GM12878 (cell line): ENCODE measurements around the gene RNF149. TPM values are rescaled to one million over a fixed set of nuclear protein-coding genes. Genes with fewer than 3 reads are reported as not detected.

Experiments used
- ATAC-seq: fragments of 200-7000 bp; cut with Tn5 transposase; 3 replicates; pipeline ENCODE4 v1.9.1; 2020; ENCODE audit warnings: mild to moderate bottlenecking, moderate library complexity
- BruUV-seq: library from RNA; stranded (reverse); fragments of 400-500 nt; replicated peaks from 2 replicates; lab custom pipeline; 2021; lab: Mats Ljungman, UMichigan
- CTCF ChIA-PET: fragments of 300-600 bp; sonication (Branson Sonifier 250); formaldehyde crosslinking; extraction: SDS; loops from one replicate; lab custom pipeline; 2021; ENCODE audit warnings: inconsistent platforms; lab: Yijun Ruan, JAX
- POLR2A ChIA-PET: fragments of 350-600 bp; formaldehyde crosslinking; extraction: SDS; loops from one replicate; lab custom pipeline; 2021; ENCODE audit warnings: inconsistent platforms; lab: Charles Lee
- RAD21 ChIA-PET: fragments of 300-600 bp; sonication (Branson Sonifier 250); formaldehyde crosslinking; loops from one replicate; lab custom pipeline; 2023; ENCODE audit warnings: antibody characterized with exemption; ENCODE audit not compliant: unreplicated experiment; lab: Charles Lee
- SMC1A ChIA-PET: fragments of 300-600 bp; sonication (Branson Sonifier 250); formaldehyde crosslinking; loops from one replicate; lab custom pipeline; 2023; ENCODE audit not compliant: unreplicated experiment, uncharacterized antibody; lab: Charles Lee
- DNase-seq: peaks from one replicate; pipeline ENCODE4 v3.0.0-alpha.2; 2011; ENCODE audit warnings: low read depth, low spot score
- FAIRE-seq: peaks from 3 replicates; lab custom pipeline; 2011; peaks lifted over from hg19 to GRCh38; lab: Jason Lieb, UNC
- H2AFZ ChIP-seq: 2 replicates; pipeline ENCODE4 v1.6.0; 2011; ENCODE audit warnings: low read depth, low read length, control low read depth; ENCODE audit not compliant: control insufficient read depth
- H3K27ac ChIP-seq: 2 replicates; pipeline ENCODE4 v1.5.1; 2011; ENCODE audit warnings: control low read depth; ENCODE audit not compliant: control insufficient read depth, insufficient read depth
- H3K27me3 ChIP-seq, 2 experiments: replicated peaks in 1 of 2; 2 replicates each; pipeline versions ENCODE4 v1.6.0 to v1.6.1; 2011; ENCODE audit warnings: low read length in 1 of 2; ENCODE audit not compliant: control insufficient read depth in 2 of 2, insufficient read depth in 2 of 2
- H3K36me3 ChIP-seq, 2 experiments: 2 replicates each; pipeline ENCODE4 v1.5.1; 2011; ENCODE audit warnings: low read length in 1 of 2; ENCODE audit not compliant: control insufficient read depth in 2 of 2, insufficient read depth in 2 of 2
- H3K4me1 ChIP-seq: 2 replicates; pipeline ENCODE4 v1.6.1; 2011; ENCODE audit warnings: mild to moderate bottlenecking, low read length, moderate library complexity, mixed read lengths; ENCODE audit not compliant: control insufficient read depth, insufficient read depth
- H3K4me2 ChIP-seq: 2 replicates; pipeline ENCODE4 v1.6.0; 2011; ENCODE audit warnings: control low read depth; ENCODE audit not compliant: control insufficient read depth, insufficient read depth
- H3K4me3 ChIP-seq: fragments of 200-600 bp; sonication (generic); 2 replicates; pipeline ENCODE4 v1.5.1; 2016
- H3K79me2 ChIP-seq: 2 replicates; pipeline ENCODE4 v1.6.0; 2011; ENCODE audit warnings: low read length; ENCODE audit not compliant: control insufficient read depth, insufficient read depth
- H3K9ac ChIP-seq: 2 replicates; pipeline ENCODE4 v1.8.0; 2011; ENCODE audit warnings: low read length, control low read depth, mixed read lengths; ENCODE audit not compliant: control insufficient read depth, insufficient read depth
- H3K9me3 ChIP-seq: replicated peaks from 3 replicates; pipeline ENCODE4 v1.5.1; 2011; ENCODE audit warnings: mild to moderate bottlenecking, low read length; ENCODE audit not compliant: control insufficient read depth, insufficient read depth
- H4K20me1 ChIP-seq: 2 replicates; pipeline ENCODE4 v1.6.0; 2011; ENCODE audit not compliant: control insufficient read depth, insufficient read depth
- ASH2L ChIP-seq: fragments of 300-600, 200-600 bp; sonication (generic); IDR thresholded peaks from 2 replicates; pipeline ENCODE4 v1.6.1; 2017; ENCODE audit warnings: low read depth, mild to moderate bottlenecking, borderline replicate concordance
- KDM1A ChIP-seq: fragments of 200-600 bp; sonication (generic); IDR thresholded peaks from 2 replicates; pipeline ENCODE4 v1.6.1; 2016; ENCODE audit warnings: borderline replicate concordance
- MAX ChIP-seq: IDR thresholded peaks from 2 replicates; pipeline ENCODE4 v1.6.1; 2012; ENCODE audit warnings: low read depth, low read length, improper control_type of control experiment
- NR2C2 ChIP-seq: IDR thresholded peaks from 2 replicates; pipeline ENCODE4 v1.6.1; 2011; ENCODE audit warnings: borderline replicate concordance, low read depth; ENCODE audit not compliant: control insufficient read depth, insufficient read length
- POLR2AphosphoS2 ChIP-seq: IDR thresholded peaks from 2 replicates; pipeline ENCODE4 v1.6.1; 2011; ENCODE audit warnings: low read depth, mild to moderate bottlenecking, low read length, improper control_type of control experiment, moderate library complexity
- RAD21 ChIP-seq: IDR thresholded peaks from 2 replicates; pipeline ENCODE4 v1.6.1; 2011; ENCODE audit warnings: mild to moderate bottlenecking, low read depth, low read length, moderate library complexity; ENCODE audit not compliant: insufficient read depth
- RB1 ChIP-seq: fragments of 450-650 bp; formaldehyde crosslinking; IDR thresholded peaks from 2 replicates; pipeline ENCODE4 v1.6.1; 2017; ENCODE audit warnings: mild to moderate bottlenecking, borderline replicate concordance
- RELA ChIP-seq: fragments of 450-650 bp; IDR thresholded peaks from 2 replicates; pipeline ENCODE4 v1.8.0; 2014; ENCODE audit warnings: borderline replicate concordance; ENCODE audit not compliant: partially characterized antibody
- SMC3 ChIP-seq: IDR thresholded peaks from 2 replicates; pipeline ENCODE4 v1.6.1; 2011; ENCODE audit warnings: low read length, improper control_type of control experiment, borderline replicate concordance
- USF1 ChIP-seq: IDR thresholded peaks from 2 replicates; pipeline ENCODE4 v1.6.1; 2011; ENCODE audit warnings: borderline replicate concordance, low read depth, mild to moderate bottlenecking, moderate library complexity, mixed read lengths, low read length; ENCODE audit not compliant: insufficient read depth; ENCODE audit errors: extremely low read length
- ZBTB40 ChIP-seq: fragments of 450-650 bp; IDR thresholded peaks from 2 replicates; pipeline ENCODE4 v1.6.1; 2016; ENCODE audit warnings: mild to moderate bottlenecking, moderate library complexity, borderline replicate concordance
- ZNF217 ChIP-seq: fragments of 450-650 bp; IDR thresholded peaks from 2 replicates; pipeline ENCODE4 v1.6.1; 2017; ENCODE audit warnings: antibody characterized with exemption, mild to moderate bottlenecking
- WGBS: methylation state at CpG from one replicate; pipeline ENCODE4 v1.1.6; 2016; ENCODE audit warnings: low lambda C conversion rate; ENCODE audit not compliant: insufficient replicate concordance, insufficient coverage; ENCODE audit errors: missing lambda C conversion rate; 5-methylcytosine and 5-hydroxymethylcytosine counted together
- in situ Hi-C: fragments of 300-500 bp; cut with MboI; formaldehyde crosslinking; loops from 9 replicates; pipeline ENCODE4 v1.14.3; 2018; ENCODE audit warnings: mixed read lengths
- intact Hi-C: fragments of 100-400 bp; cut with micrococcal nuclease; formaldehyde crosslinking; loops from one replicate; pipeline ENCODE4 v1.14.2; 2022; ENCODE audit not compliant: unreplicated experiment
- polyA plus RNA-seq, 11 experiments: library from polyadenylated mRNA; depleted of rRNA in 4 of 11; unstranded in 6 of 11; stranded (reverse) in 5 of 11; fragments of >200 nt; fragmentation: Nextera tagmentation in 4 of 11; fragmentation: Illumina TruSeq in 1 of 11; extraction: Ambion mirVana in 4 of 11; extraction: Trizol in 1 of 11; gene quantifications; 1 replicate in 1 of 11; 2 replicates in 10 of 11; pipeline versions ENCODE4 v1.2.1 to v1.2.3, GENCODE V29; 2011 to 2016; ENCODE audit warnings: inconsistent platforms in 2 of 11, missing spikeins in 2 of 11, low read depth in 1 of 11
- total RNA-seq, 4 experiments: library from RNA; depleted of rRNA in 3 of 4; stranded (reverse); fragments of >200 nt in 3 of 4; fragmentation: Illumina TruSeq in 1 of 4; extraction: Trizol in 1 of 4; gene quantifications; 2 replicates each; pipeline versions ENCODE4 v1.2.1 to v1.2.3, GENCODE V29; 2013 to 2021
- TF ChIP-seq, protein P1 (sequence below): fragments of 450-650 bp; formaldehyde crosslinking; IDR thresholded peaks from 2 replicates; pipeline ENCODE4 v1.4.0; 2022; ENCODE audit warnings: mild to moderate bottlenecking, moderate library complexity

Gene RNF149
- total and polyA plus RNA-seq, 10 of the 15 experiments (the other 5 are each of a cell fraction or from before 2014, with no cell fraction given): 5.2 to 38.4 (median 16.3) TPM

GRCh38 chr2:101341901-101342624 is 33.6 kb upstream of the RNF149 start:
- Histone ChIP-seq H4K20me1 (no peaks in the 10 kb centered on the region), H3K9ac (no peak overlapping the region), H3K79me2 (no peaks in the 10 kb centered on the region), H2AFZ (no peak overlapping the region), H3K4me1 (no peaks in the 10 kb centered on the region), H3K4me2 (no peak overlapping the region), H3K4me3 (no peak overlapping the region), H3K36me3 (no peaks in the 10 kb centered on the region), H3K27me3 (no peaks in the 10 kb centered on the region; a peak in 1 of 4 replicates), H3K9me3 (no peaks in the 10 kb centered on the region), H3K27ac (no peak overlapping the region)
- CTCF ChIA-PET: interaction anchor here (0.7 to 3.0 kb wide), 34 partner anchors 8 to 531 kb away, joined by 3 to 32 read pairs (median 6); partner anchors contain the start of gene RNF149
- DNase-seq (no peak), ATAC-seq (peak; percentile 83), FAIRE-seq (peak; percentile 7)
- BruUV-seq: no TSS peak
- in situ Hi-C loops (loop anchor here (10.0 kb wide), 1 partner anchor 483 kb away; no protein-coding TSS in a partner anchor), intact Hi-C loops (loop anchor here (1.0 to 10.0 kb wide), 2 partner anchors 489 to 533 kb away; no protein-coding TSS in a partner anchor)
- RAD21 ChIA-PET: interaction anchor here (0.7 to 1.7 kb wide), 13 partner anchors 10 to 899 kb away, joined by 3 to 9 read pairs (median 3); no protein-coding TSS in a partner anchor
- WGBS: 32% methylated on average over 14 of the region's 21 CpGs
- POLR2A ChIA-PET: no interaction called here
- SMC1A ChIA-PET: interaction anchor here (0.6 to 1.8 kb wide), 16 partner anchors 9 to 780 kb away, joined by 3 to 9 read pairs (median 4); partner anchors contain the start of genes CNOT11 and RNF149
- TF ChIP-seq ZNF217 (no peak), SMC3 (peak; percentile 71), MAX (no peak), NR2C2 (no peak), RELA (no peak), RB1 (no peak), USF1 (no peak), ZBTB40 (no peak), ASH2L (no peak), RAD21 (peak; percentile 71), POLR2AphosphoS2 (no peak), KDM1A (no peak)
- TF ChIP-seq, protein P1, sequence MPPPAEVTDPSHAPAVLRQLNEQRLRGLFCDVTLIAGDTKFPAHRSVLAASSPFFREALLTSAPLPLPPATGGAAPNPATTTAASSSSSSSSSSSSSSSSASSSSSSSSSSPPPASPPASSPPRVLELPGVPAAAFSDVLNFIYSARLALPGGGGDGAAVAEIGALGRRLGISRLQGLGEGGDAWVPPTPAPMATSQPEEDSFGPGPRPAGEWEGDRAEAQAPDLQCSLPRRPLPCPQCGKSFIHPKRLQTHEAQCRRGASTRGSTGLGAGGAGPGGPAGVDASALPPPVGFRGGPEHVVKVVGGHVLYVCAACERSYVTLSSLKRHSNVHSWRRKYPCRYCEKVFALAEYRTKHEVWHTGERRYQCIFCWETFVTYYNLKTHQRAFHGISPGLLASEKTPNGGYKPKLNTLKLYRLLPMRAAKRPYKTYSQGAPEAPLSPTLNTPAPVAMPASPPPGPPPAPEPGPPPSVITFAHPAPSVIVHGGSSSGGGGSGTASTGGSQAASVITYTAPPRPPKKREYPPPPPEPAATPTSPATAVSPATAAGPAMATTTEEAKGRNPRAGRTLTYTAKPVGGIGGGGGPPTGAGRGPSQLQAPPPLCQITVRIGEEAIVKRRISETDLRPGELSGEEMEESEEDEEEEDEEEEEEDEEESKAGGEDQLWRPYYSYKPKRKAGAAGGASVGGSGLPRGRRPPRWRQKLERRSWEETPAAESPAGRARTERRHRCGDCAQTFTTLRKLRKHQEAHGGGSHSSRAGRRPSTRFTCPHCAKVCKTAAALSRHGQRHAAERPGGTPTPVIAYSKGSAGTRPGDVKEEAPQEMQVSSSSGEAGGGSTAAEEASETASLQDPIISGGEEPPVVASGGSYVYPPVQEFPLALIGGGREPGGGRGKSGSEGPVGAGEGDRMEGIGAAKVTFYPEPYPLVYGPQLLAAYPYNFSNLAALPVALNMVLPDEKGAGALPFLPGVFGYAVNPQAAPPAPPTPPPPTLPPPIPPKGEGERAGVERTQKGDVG (CRISPR knock-in tag): no peak
